Uterus (tissue), 2 donors: ENCODE results near the gene PAK4.

Experiments
- POLR2A ChIP-seq, 2 donors: fragments of 450-650 bp; IDR thresholded peaks; one replicate each; pipeline ENCODE4 v1.6.1; 2016; ENCODE audit warnings: antibody characterized with exemption in 2 of 2, mild to moderate bottlenecking in 1 of 2, moderate library complexity in 1 of 2
- TF ChIP-seq, protein P1 (sequence below), 4 experiments: fragments of 200-600 bp in 2 of 4; fragments of 450-650 bp in 2 of 4; sonication (generic) in 2 of 4; IDR thresholded peaks; one replicate each; pipeline ENCODE4 v1.5.1; 2016 to 2019; ENCODE audit warnings: antibody characterized with exemption in 4 of 4, mild to moderate bottlenecking in 2 of 4, moderate library complexity in 1 of 4

DNA sequence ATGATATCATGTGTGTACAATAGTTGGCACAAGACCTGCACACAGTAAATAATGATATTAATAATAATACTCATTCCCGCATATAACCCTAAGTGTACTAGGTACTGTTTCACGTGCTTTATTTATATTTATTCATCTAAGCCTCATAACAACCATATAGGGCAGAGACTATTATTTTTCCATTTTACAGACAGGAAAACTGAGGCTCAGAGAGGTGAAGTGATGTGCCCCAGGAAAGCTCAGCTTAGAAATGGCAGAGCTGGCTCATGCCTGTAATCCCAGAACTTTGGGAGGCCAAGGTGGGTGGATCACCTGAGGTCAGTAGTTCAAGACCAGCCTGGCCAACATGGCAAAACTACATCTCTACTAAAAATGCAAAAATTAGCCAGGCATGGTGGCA, 27.9 kb upstream of the PAK4 start:
- TF ChIP-seq, protein P1, sequence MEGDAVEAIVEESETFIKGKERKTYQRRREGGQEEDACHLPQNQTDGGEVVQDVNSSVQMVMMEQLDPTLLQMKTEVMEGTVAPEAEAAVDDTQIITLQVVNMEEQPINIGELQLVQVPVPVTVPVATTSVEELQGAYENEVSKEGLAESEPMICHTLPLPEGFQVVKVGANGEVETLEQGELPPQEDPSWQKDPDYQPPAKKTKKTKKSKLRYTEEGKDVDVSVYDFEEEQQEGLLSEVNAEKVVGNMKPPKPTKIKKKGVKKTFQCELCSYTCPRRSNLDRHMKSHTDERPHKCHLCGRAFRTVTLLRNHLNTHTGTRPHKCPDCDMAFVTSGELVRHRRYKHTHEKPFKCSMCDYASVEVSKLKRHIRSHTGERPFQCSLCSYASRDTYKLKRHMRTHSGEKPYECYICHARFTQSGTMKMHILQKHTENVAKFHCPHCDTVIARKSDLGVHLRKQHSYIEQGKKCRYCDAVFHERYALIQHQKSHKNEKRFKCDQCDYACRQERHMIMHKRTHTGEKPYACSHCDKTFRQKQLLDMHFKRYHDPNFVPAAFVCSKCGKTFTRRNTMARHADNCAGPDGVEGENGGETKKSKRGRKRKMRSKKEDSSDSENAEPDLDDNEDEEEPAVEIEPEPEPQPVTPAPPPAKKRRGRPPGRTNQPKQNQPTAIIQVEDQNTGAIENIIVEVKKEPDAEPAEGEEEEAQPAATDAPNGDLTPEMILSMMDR (IDR thresholded peaks at IDR 0.05): no peak
- TF ChIP-seq POLR2A (IDR thresholded peaks at IDR 0.05): no peak
